ENCODE data around the gene ALDOA.
"Not testable (repeated sequence)": the region's sequence is repeated elsewhere in the genome, so short reads cannot be mapped to it uniquely, and the experiment has no call there.

ALDOA gene

GRCh38 chr16:30114833-30115232 is 49.3 kb downstream of the ALDOA start:
- H3K27ac ChIP-seq (ENCODE audit: insufficient read depth, low read length, poor library complexity, severe bottlenecking); DNase-seq; H3K9me3 ChIP-seq (ENCODE audit: control insufficient read depth, low read length); H3K4me3 ChIP-seq (ENCODE audit: insufficient read depth, low read depth, low read length, poor library complexity, severe bottlenecking); H3K27me3 ChIP-seq (replicated peaks; ENCODE audit: control insufficient read depth, insufficient read depth, low read length, poor library complexity, severe bottlenecking): not testable (repeated sequence)
- Histone ChIP-seq H3K4me1 (ENCODE audit: control insufficient read depth, insufficient read depth, low read length, poor library complexity, severe bottlenecking) (peaks cover 21% of the 10 kb centered on the region), H3K36me3 (ENCODE audit: control insufficient read depth, insufficient read depth, low read length) (peaks cover 38% of the 10 kb centered on the region)

DNA sequence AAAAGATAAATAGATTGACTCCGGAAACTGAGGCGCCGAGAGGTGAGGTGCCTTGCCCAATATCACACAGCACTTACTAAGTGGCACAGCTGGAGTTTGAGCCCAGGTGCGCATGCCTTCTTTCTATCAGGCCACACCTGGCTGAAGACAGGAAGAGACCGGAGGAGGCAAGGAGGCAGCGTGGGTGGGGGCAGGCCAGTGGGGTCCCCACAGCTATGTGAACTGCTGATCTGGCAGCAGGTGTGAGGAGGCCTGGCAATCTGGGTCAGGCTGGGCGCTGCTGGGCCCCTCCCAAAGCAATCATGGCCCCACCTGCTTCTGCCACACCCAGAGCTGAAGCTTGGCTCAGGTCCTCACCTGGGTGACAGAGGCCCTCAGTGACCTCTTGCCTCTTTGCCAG is 49.7 kb downstream of the ALDOA start:
- peak overlapping the region; percentile 45 for H3K27ac ChIP-seq (ENCODE audit: insufficient read depth, low read length, poor library complexity, severe bottlenecking)
- peak in 1 of 3 donors; percentile 12 for DNase-seq
- H3K27me3 ChIP-seq (replicated peaks; ENCODE audit: control insufficient read depth, insufficient read depth, low read length, poor library complexity, severe bottlenecking): no peaks in the 10 kb centered on the region
- peaks cover 40% of the 10 kb centered on the region for H3K36me3 ChIP-seq (ENCODE audit: control insufficient read depth, insufficient read depth, low read length)
- peaks cover 21% of the 10 kb centered on the region for H3K4me1 ChIP-seq (ENCODE audit: control insufficient read depth, insufficient read depth, low read length, poor library complexity, severe bottlenecking)
- H3K4me3 ChIP-seq (ENCODE audit: insufficient read depth, low read depth, low read length, poor library complexity, severe bottlenecking): no peak overlapping the region
- no peaks in the 10 kb centered on the region for H3K9me3 ChIP-seq (ENCODE audit: control insufficient read depth, low read length)

GRCh38 chr16:30116291-30117207 is 51.0 kb downstream of the ALDOA start:
- Histone ChIP-seq H3K36me3 (ENCODE audit: control insufficient read depth, insufficient read depth, low read length) (peaks cover 36% of the 10 kb centered on the region), H3K27me3 (replicated peaks; ENCODE audit: control insufficient read depth, insufficient read depth, low read length, poor library complexity, severe bottlenecking) (no peaks in the 10 kb centered on the region), H3K27ac (ENCODE audit: insufficient read depth, low read length, poor library complexity, severe bottlenecking) (no peak overlapping the region), H3K4me1 (ENCODE audit: control insufficient read depth, insufficient read depth, low read length, poor library complexity, severe bottlenecking) (peaks cover 21% of the 10 kb centered on the region), H3K4me3 (ENCODE audit: insufficient read depth, low read depth, low read length, poor library complexity, severe bottlenecking) (no peak overlapping the region), H3K9me3 (ENCODE audit: control insufficient read depth, low read length) (no peaks in the 10 kb centered on the region)
- DNase-seq: no peak

DNA sequence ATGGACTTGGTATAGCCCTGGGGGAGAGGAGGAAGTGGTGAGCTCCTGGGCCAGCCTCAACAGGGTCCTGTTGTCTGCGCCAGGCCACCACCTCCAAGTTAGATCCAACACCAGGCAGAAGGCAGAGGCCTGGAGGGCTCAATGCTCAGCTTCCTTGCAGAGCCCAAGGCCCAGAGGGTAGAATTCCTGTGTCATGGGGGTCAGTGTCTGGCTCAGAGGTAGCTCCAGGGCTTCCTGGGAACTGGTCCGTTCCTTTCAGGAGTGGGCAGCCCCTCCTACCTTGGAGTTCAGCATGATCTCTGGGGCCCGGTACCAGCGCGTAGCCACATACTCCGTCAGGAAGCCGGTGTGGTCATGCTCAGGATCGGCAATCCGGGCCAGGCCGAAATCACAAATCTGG is 52.2 kb downstream of the ALDOA start:
- H3K36me3 ChIP-seq (ENCODE audit: control insufficient read depth, insufficient read depth, low read length): peaks cover 31% of the 10 kb centered on the region
- no peak overlapping the region for H3K27ac ChIP-seq (ENCODE audit: insufficient read depth, low read length, poor library complexity, severe bottlenecking)
- no peak for DNase-seq

GRCh38 chr16:30119428-30119827 is 53.9 kb downstream of the ALDOA start:
- Histone ChIP-seq H3K27me3 (replicated peaks; ENCODE audit: control insufficient read depth, insufficient read depth, low read length, poor library complexity, severe bottlenecking) (no peaks in the 10 kb centered on the region), H3K9me3 (ENCODE audit: control insufficient read depth, low read length) (no peaks in the 10 kb centered on the region), H3K4me3 (ENCODE audit: insufficient read depth, low read depth, low read length, poor library complexity, severe bottlenecking) (no peak overlapping the region), H3K27ac (ENCODE audit: insufficient read depth, low read length, poor library complexity, severe bottlenecking) (no peak overlapping the region), H3K36me3 (ENCODE audit: control insufficient read depth, insufficient read depth, low read length) (peaks cover 27% of the 10 kb centered on the region), H3K4me1 (ENCODE audit: control insufficient read depth, insufficient read depth, low read length, poor library complexity, severe bottlenecking) (peaks cover 18% of the 10 kb centered on the region)
- no peak for DNase-seq

More for the DNA sequence above, 52.2 kb downstream of the ALDOA start:
- no peaks in the 10 kb centered on the region for H3K27me3 ChIP-seq (replicated peaks; ENCODE audit: control insufficient read depth, insufficient read depth, low read length, poor library complexity, severe bottlenecking)
- no peak overlapping the region for H3K4me3 ChIP-seq (ENCODE audit: insufficient read depth, low read depth, low read length, poor library complexity, severe bottlenecking)
- peaks cover 30% of the 10 kb centered on the region for H3K4me1 ChIP-seq (ENCODE audit: control insufficient read depth, insufficient read depth, low read length, poor library complexity, severe bottlenecking)
- H3K9me3 ChIP-seq (ENCODE audit: control insufficient read depth, low read length): no peaks in the 10 kb centered on the region
